Activated CD4-positive, alpha-beta T cell treated with anti-CD3 and anti-CD28 coated beads for 48 hours (primary cell): ENCODE measurements around the gene AGO3.
"Not testable (repeated sequence)": the region's sequence is repeated elsewhere in the genome, so short reads cannot be mapped to it uniquely, and the experiment has no call there.

ENCODE experiments used
- DNase-seq: peaks from one replicate; pipeline ENCODE4 v3.0.0-alpha.2; 2020

The AGO3 gene

GRCh38 chr1:35930593-35931445 is at the start of gene AGO3:
TSS of gene AGO3 (plus strand) at chr1:35931105. CDS start at chr1:35931427, 322 bp downstream.
- DNase-seq = peak; percentile 93

- no peak for DNase-seq
These were observed 49.0 kb upstream of the AGO3 start for GRCh38 chr1:35881850-35882273.

- no peak for DNase-seq
These were observed 48.3 kb upstream of the AGO3 start for GRCh38 chr1:35882586-35882944.

- peak; percentile 98 for DNase-seq
These were observed 47.8 kb upstream of the AGO3 start, which contains the start of gene AGO1 for GRCh38 chr1:35882945-35883634. TSS of gene AGO1 (plus strand) at chr1:35883209. CDS start at chr1:35883422, 213 bp downstream.

- peak; percentile 56 for DNase-seq
These were observed 47.2 kb upstream of the AGO3 start for GRCh38 chr1:35883635-35884101.

- DNase-seq = no peak
These were observed 46.0 kb upstream of the AGO3 start for GRCh38 chr1:35884934-35885333.

GRCh38 chr1:35885961-35886558 is 44.8 kb upstream of the AGO3 start:
- no peak for DNase-seq

- no peak for DNase-seq
These were observed 44.1 kb upstream of the AGO3 start for GRCh38 chr1:35886577-35887431.

- DNase-seq = no peak
These were observed 43.4 kb upstream of the AGO3 start for GRCh38 chr1:35887508-35887907.

- no peak for DNase-seq
These were observed 42.6 kb upstream of the AGO3 start for GRCh38 chr1:35888255-35888654.

- DNase-seq = not testable (repeated sequence)
These were observed 41.9 kb upstream of the AGO3 start for GRCh38 chr1:35888981-35889380.

- no peak for DNase-seq
These were observed 37.6 kb upstream of the AGO3 start for GRCh38 chr1:35893051-35893879.

GRCh38 chr1:35894183-35894582 is 36.7 kb upstream of the AGO3 start:
- DNase-seq = no peak

GRCh38 chr1:35894656-35895055 is 36.2 kb upstream of the AGO3 start:
- DNase-seq = no peak

GRCh38 chr1:35899941-35900340 is 31.0 kb upstream of the AGO3 start:
- DNase-seq = no peak

GRCh38 chr1:35901235-35901634 is 29.7 kb upstream of the AGO3 start:
- DNase-seq = no peak

- DNase-seq = no peak
These were observed 28.2 kb upstream of the AGO3 start for GRCh38 chr1:35902671-35903070.

- no peak for DNase-seq
These were observed 16.2 kb upstream of the AGO3 start for GRCh38 chr1:35914717-35915116.

- DNase-seq = no peak
These were observed 15.2 kb upstream of the AGO3 start for GRCh38 chr1:35915693-35916092.

- no peak for DNase-seq
These were observed 7.1 kb upstream of the AGO3 start for GRCh38 chr1:35923791-35924221.

- DNase-seq = no peak
These were observed 6.1 kb upstream of the AGO3 start for GRCh38 chr1:35924838-35925237.

- DNase-seq = no peak
These were observed 5.2 kb upstream of the AGO3 start for GRCh38 chr1:35925741-35926140.
